Measurements from ENCODE around the gene PRMT9.

DNA sequence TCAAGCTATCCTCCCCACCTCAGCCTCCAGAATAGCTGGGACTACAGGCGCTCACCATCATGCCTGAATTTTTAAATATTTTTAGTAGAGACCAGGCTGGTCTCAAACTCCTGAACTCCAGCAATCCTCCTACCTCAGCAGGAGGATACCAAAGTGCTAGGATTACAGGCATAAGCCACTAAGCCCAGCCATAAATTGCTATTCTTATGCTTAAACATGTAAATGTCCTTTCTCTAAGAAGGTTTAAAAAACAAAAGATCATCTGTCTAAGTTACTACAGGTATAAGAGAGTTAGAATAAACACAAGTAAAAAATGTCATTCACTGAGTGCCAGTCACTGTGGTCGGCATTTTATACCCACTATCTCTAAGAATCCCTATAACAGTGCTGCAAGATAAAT lies 28.3 kb downstream of the PRMT9 start:
- TF ChIP-seq, protein P1, sequence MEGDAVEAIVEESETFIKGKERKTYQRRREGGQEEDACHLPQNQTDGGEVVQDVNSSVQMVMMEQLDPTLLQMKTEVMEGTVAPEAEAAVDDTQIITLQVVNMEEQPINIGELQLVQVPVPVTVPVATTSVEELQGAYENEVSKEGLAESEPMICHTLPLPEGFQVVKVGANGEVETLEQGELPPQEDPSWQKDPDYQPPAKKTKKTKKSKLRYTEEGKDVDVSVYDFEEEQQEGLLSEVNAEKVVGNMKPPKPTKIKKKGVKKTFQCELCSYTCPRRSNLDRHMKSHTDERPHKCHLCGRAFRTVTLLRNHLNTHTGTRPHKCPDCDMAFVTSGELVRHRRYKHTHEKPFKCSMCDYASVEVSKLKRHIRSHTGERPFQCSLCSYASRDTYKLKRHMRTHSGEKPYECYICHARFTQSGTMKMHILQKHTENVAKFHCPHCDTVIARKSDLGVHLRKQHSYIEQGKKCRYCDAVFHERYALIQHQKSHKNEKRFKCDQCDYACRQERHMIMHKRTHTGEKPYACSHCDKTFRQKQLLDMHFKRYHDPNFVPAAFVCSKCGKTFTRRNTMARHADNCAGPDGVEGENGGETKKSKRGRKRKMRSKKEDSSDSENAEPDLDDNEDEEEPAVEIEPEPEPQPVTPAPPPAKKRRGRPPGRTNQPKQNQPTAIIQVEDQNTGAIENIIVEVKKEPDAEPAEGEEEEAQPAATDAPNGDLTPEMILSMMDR (IDR thresholded peaks at IDR 0.05), result no peak
- no peak for TF ChIP-seq POLR2AphosphoS5 (IDR thresholded peaks at IDR 0.05)
- TF ChIP-seq POLR2A (IDR thresholded peaks at IDR 0.05), result no peak
